Left renal cortex interstitium (tissue), 4 donors: ENCODE results near the gene FHIT. TPM values are rescaled to one million over a fixed set of nuclear protein-coding genes. Genes with fewer than 3 reads are reported as not detected.

ENCODE experiments used
- DNase-seq, 4 donors: peaks; one replicate each; pipeline ENCODE4 v3.0.0-alpha.2; 2013; ENCODE audit warnings: low read depth in 4 of 4, low spot score in 2 of 4, missing footprints in 1 of 4
- polyA plus RNA-seq, 4 donors: library from polyadenylated mRNA; unstranded; fragments of 120-200 nt; gene quantifications; one replicate each; pipeline ENCODE4 v1.2.1, GENCODE V29; 2013; ENCODE audit not compliant: insufficient read length in 4 of 4

Gene FHIT
- polyA plus RNA-seq, 4 donors = 23.4 to 29.9 (median 26.0) TPM

- no peak for DNase-seq
These were observed 1473.6 kb downstream of the FHIT start for GRCh38 chr3:59777667-59778077.

GRCh38 chr3:59777066-59777465 is 1474.2 kb downstream of the FHIT start:
- DNase-seq = peak in 1 of 4 donors; percentile 21

- DNase-seq = no peak
These were observed 1475.4 kb downstream of the FHIT start for GRCh38 chr3:59775761-59776325.

- no peak for DNase-seq
These were observed 1476.1 kb downstream of the FHIT start for GRCh38 chr3:59775106-59775505.

- no peak for DNase-seq
These were observed 1476.6 kb downstream of the FHIT start for GRCh38 chr3:59774634-59775033.

GRCh38 chr3:59774000-59774399 is 1477.3 kb downstream of the FHIT start:
- no peak for DNase-seq

- no peak for DNase-seq
These were observed 1478.5 kb downstream of the FHIT start for GRCh38 chr3:59772416-59773408.

- DNase-seq = peak in 3 of 4 donors; percentile 26 to 46 (median 36)
These were observed 1479.5 kb downstream of the FHIT start for GRCh38 chr3:59771768-59772181.

- no peak for DNase-seq
These were observed 1482.0 kb downstream of the FHIT start for GRCh38 chr3:59769127-59769750.

- DNase-seq = no peak
These were observed 1484.9 kb downstream of the FHIT start for GRCh38 chr3:59766200-59766872.

GRCh38 chr3:59764171-59764570 is 1487.1 kb downstream of the FHIT start:
- no peak for DNase-seq

GRCh38 chr3:59762941-59763340 is 1488.3 kb downstream of the FHIT start:
- no peak for DNase-seq

- DNase-seq = no peak
These were observed 1491.8 kb downstream of the FHIT start for GRCh38 chr3:59759298-59760031.

- DNase-seq = no peak
These were observed 1492.6 kb downstream of the FHIT start for GRCh38 chr3:59758672-59759071.

GRCh38 chr3:59756934-59757333 is 1494.3 kb downstream of the FHIT start:
- no peak for DNase-seq

GRCh38 chr3:59754456-59755129 is 1496.7 kb downstream of the FHIT start:
- no peak for DNase-seq

- DNase-seq = no peak
These were observed 1497.3 kb downstream of the FHIT start for GRCh38 chr3:59753808-59754450.

- no peak for DNase-seq
These were observed 1498.3 kb downstream of the FHIT start for GRCh38 chr3:59752925-59753324.

- DNase-seq = no peak
These were observed 1499.6 kb downstream of the FHIT start for GRCh38 chr3:59751606-59752005.
